H9 (cell line): ENCODE measurements around the gene CLRN3. TPM values are rescaled to one million over a fixed set of nuclear protein-coding genes. Genes with fewer than 3 reads are reported as not detected.

Experiments
- DNase-seq: peaks from one replicate; pipeline ENCODE4 v3.0.0-alpha.2; 2017
- H2AFZ ChIP-seq: one replicate; pipeline ENCODE4 v1.6.1; 2013; ENCODE audit warnings: mild to moderate bottlenecking, low read length, control low read depth, moderate library complexity
- H2AK5ac ChIP-seq: 2 replicates; pipeline ENCODE4 v1.6.1; 2013; ENCODE audit warnings: low read length, control low read depth, mixed read lengths; ENCODE audit not compliant: insufficient read length
- H2BK120ac ChIP-seq: one replicate; pipeline ENCODE4 v1.6.1; 2013; ENCODE audit warnings: low read depth, mild to moderate bottlenecking, low read length, control low read depth, inconsistent platforms; ENCODE audit not compliant: poor library complexity, severe bottlenecking
- H2BK12ac ChIP-seq: 2 replicates; pipeline ENCODE4 v1.6.1; 2013; ENCODE audit warnings: low read length, control low read depth, mixed read lengths, low read depth; ENCODE audit not compliant: insufficient read length
- H2BK15ac ChIP-seq: 2 replicates; pipeline ENCODE4 v1.6.1; 2013; ENCODE audit warnings: low read depth, low read length, control low read depth
- H2BK20ac ChIP-seq: one replicate; pipeline ENCODE4 v1.6.1; 2013; ENCODE audit warnings: low read depth, mild to moderate bottlenecking, low read length, control low read depth, inconsistent platforms; ENCODE audit not compliant: poor library complexity, severe bottlenecking
- H2BK5ac ChIP-seq: 2 replicates; pipeline ENCODE4 v1.6.1; 2013; ENCODE audit warnings: low read length, control low read depth, mixed read lengths; ENCODE audit not compliant: insufficient read length
- H3K14ac ChIP-seq: 2 replicates; pipeline ENCODE4 v1.6.1; 2013; ENCODE audit warnings: low read length, control low read depth; ENCODE audit not compliant: insufficient read depth
- H3K18ac ChIP-seq: 2 replicates; pipeline ENCODE4 v1.6.1; 2013; ENCODE audit warnings: low read depth, mild to moderate bottlenecking, mixed read lengths, low read length, control low read depth; ENCODE audit not compliant: insufficient read length
- H3K23ac ChIP-seq: 2 replicates; pipeline ENCODE4 v1.6.1; 2013; ENCODE audit warnings: low read length, control low read depth, mixed read lengths, low read depth; ENCODE audit not compliant: insufficient read length
- H3K23me2 ChIP-seq: 2 replicates; pipeline ENCODE4 v1.6.1; 2013; ENCODE audit warnings: low read depth, mild to moderate bottlenecking, mixed read lengths, low read length, control low read depth; ENCODE audit not compliant: insufficient read length, poor library complexity, severe bottlenecking
- H3K27ac ChIP-seq: 2 replicates; pipeline ENCODE4 v1.5.1; 2013; ENCODE audit warnings: low read length, control low read depth, mixed read lengths, low read depth; ENCODE audit not compliant: insufficient read length
- H3K27me3 ChIP-seq: 2 replicates; pipeline ENCODE4 v1.6.1; 2013; ENCODE audit warnings: low read length, control low read depth, inconsistent platforms; ENCODE audit not compliant: insufficient read depth
- H3K4ac ChIP-seq: 2 replicates; pipeline ENCODE4 v1.6.1; 2013; ENCODE audit warnings: low read depth, mild to moderate bottlenecking, control low read depth, inconsistent platforms, low read length, moderate library complexity
- H3K4me1 ChIP-seq: 2 replicates; pipeline ENCODE4 v1.6.1; 2013; ENCODE audit warnings: low read length, control low read depth, inconsistent platforms; ENCODE audit not compliant: insufficient read depth
- H3K4me2 ChIP-seq: 2 replicates; pipeline ENCODE4 v1.6.1; 2013; ENCODE audit warnings: low read length, control low read depth, mixed read lengths; ENCODE audit not compliant: insufficient read length, insufficient read depth
- H3K56ac ChIP-seq: 2 replicates; pipeline ENCODE4 v1.6.1; 2013; ENCODE audit warnings: low read depth, mild to moderate bottlenecking, mixed read lengths, low read length, control low read depth; ENCODE audit not compliant: insufficient read length
- H3K79me1 ChIP-seq: 2 replicates; pipeline ENCODE4 v1.6.1; 2013; ENCODE audit warnings: low read depth, mild to moderate bottlenecking, moderate library complexity, low read length, control low read depth, inconsistent platforms; ENCODE audit not compliant: insufficient read depth, poor library complexity, severe bottlenecking
- H3K79me2 ChIP-seq: 2 replicates; pipeline ENCODE4 v1.6.1; 2013; ENCODE audit warnings: low read length, control low read depth, inconsistent platforms; ENCODE audit not compliant: insufficient read depth
- H3K9ac ChIP-seq: 2 replicates; pipeline ENCODE4 v1.6.1; 2013; ENCODE audit warnings: low read length, control low read depth, mixed read lengths; ENCODE audit not compliant: insufficient read length; ENCODE audit errors: extremely low read depth
- H3K9me3 ChIP-seq: one replicate; pipeline ENCODE4 v1.6.1; 2013; ENCODE audit warnings: low read depth, low read length, inconsistent platforms; ENCODE audit not compliant: control insufficient read depth
- H3T11ph ChIP-seq: one replicate; pipeline ENCODE4 v1.6.1; 2013; ENCODE audit warnings: mild to moderate bottlenecking, low read length, control low read depth, inconsistent platforms
- H4K20me1 ChIP-seq: one replicate; pipeline ENCODE4 v1.6.1; 2013; ENCODE audit not compliant: control insufficient read depth, insufficient read length, insufficient read depth
- H4K5ac ChIP-seq: 2 replicates; pipeline ENCODE4 v1.6.1; 2013; ENCODE audit warnings: low read depth, mild to moderate bottlenecking, mixed read lengths, low read length, control low read depth; ENCODE audit not compliant: insufficient read length
- H4K8ac ChIP-seq: replicated peaks from 2 replicates; pipeline ENCODE4 v1.6.1; 2013; ENCODE audit warnings: low read length, control low read depth, mixed read lengths, low read depth; ENCODE audit not compliant: insufficient read length
- H4K91ac ChIP-seq: 2 replicates; pipeline ENCODE4 v1.6.1; 2013; ENCODE audit warnings: low read depth, mild to moderate bottlenecking, moderate library complexity, mixed read lengths, low read length, control low read depth; ENCODE audit not compliant: insufficient read length
- H3K27ac Mint-ChIP-seq, 3 experiments: 2 replicates in 2 of 3; 3 replicates in 1 of 3; pipeline ENCODE4 v1.8.0; 2020 to 2021; ENCODE audit warnings: mixed read lengths in 3 of 3, mild to moderate bottlenecking in 1 of 3, moderate library complexity in 1 of 3
- H3K27me3 Mint-ChIP-seq: 2 replicates; pipeline ENCODE4 v1.8.0; 2021; ENCODE audit warnings: low read depth, mild to moderate bottlenecking, moderate library complexity, mixed read lengths
- H3K36me3 Mint-ChIP-seq, 3 experiments: 2 replicates in 2 of 3; 3 replicates in 1 of 3; pipeline ENCODE4 v1.8.0; 2020 to 2021; ENCODE audit warnings: low read depth in 3 of 3, mixed read lengths in 3 of 3; ENCODE audit not compliant: insufficient read depth in 1 of 3
- H3K4me1 Mint-ChIP-seq, 2 experiments: 2 replicates each; pipeline ENCODE4 v1.8.0; 2020; ENCODE audit warnings: mixed read lengths in 2 of 2
- H3K4me3 Mint-ChIP-seq, 2 experiments: 2 replicates in 1 of 2; 3 replicates in 1 of 2; pipeline ENCODE4 v1.8.0; 2020 to 2021; ENCODE audit warnings: mild to moderate bottlenecking in 2 of 2, mixed read lengths in 2 of 2, moderate library complexity in 1 of 2
- H3K9me3 Mint-ChIP-seq, 2 experiments: 2 replicates in 1 of 2; 3 replicates in 1 of 2; pipeline ENCODE4 v1.8.0; 2020; ENCODE audit warnings: mild to moderate bottlenecking in 2 of 2, mixed read lengths in 2 of 2, moderate library complexity in 1 of 2
- WGBS: extraction: QIAGEN DNeasy Blood & Tissue Kit; methylation state at CpG from one replicate; pipeline ENCODE4 v1.1.7; 2013; ENCODE audit warnings: missing lambda C conversion rate, low lambda C conversion rate, mixed read lengths; ENCODE audit not compliant: insufficient read length; ENCODE audit errors: extremely low coverage; 5-methylcytosine and 5-hydroxymethylcytosine counted together
- total RNA-seq: library from RNA; stranded (reverse); gene quantifications from 2 replicates; pipeline ENCODE4 v1.2.1, GENCODE V29; 2021
- TF ChIP-seq, protein P1 (sequence below): fragments of 200-600 bp; sonication (generic); conservative IDR thresholded peaks from 3 replicates; pipeline ENCODE4 v1.8.0; 2021; ENCODE audit warnings: antibody characterized with exemption, mild to moderate bottlenecking

The CLRN3 gene
- total RNA-seq, 1 experiment from 2014 or later: not detected

DNA sequence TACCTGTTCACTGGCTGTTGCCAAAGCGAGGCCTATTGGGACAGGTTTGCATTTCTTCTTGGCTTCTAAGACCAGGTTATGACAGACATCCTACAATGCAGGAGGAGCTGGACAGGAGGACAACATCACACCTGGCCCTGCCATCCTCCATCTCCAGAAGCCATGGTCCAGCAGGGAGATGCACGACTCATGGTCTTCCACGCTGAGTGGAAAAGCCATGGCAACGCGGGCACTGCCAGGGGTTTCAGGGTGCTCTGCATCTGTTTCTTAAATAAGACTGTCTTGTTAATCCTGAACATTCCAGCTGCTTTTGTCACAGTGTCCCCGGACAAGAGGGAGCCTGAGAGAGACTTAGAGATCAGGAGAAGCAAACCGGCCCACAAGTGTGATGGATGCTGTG, 40.3 kb downstream of the CLRN3 start:
- H3K4me1 Mint-ChIP-seq: peaks cover 7 to 13% of the 10 kb centered on the region in 2 experiments
- H3K4me1 ChIP-seq: no peaks in the 10 kb centered on the region
- no peak for DNase-seq
- H3K27ac Mint-ChIP-seq: no peak overlapping the region
- no peaks in the 10 kb centered on the region for H3K79me1 ChIP-seq
- H3T11ph ChIP-seq: no peak overlapping the region
- H3K14ac ChIP-seq: no peak overlapping the region
- no peak overlapping the region for H3K9ac ChIP-seq
- no peak overlapping the region for H4K8ac ChIP-seq
- peaks cover 25% of the 10 kb centered on the region for H3K27me3 Mint-ChIP-seq
- no peaks in the 10 kb centered on the region for H4K20me1 ChIP-seq
- no peak overlapping the region for H3K18ac ChIP-seq
- H3K9me3 ChIP-seq: no peaks in the 10 kb centered on the region
- H3K79me2 ChIP-seq: no peaks in the 10 kb centered on the region
- H3K27me3 ChIP-seq: no peaks in the 10 kb centered on the region
- no peak overlapping the region for H3K23ac ChIP-seq
- H3K23me2 ChIP-seq: peaks cover 4% of the 10 kb centered on the region
- H2BK12ac ChIP-seq: no peak overlapping the region
- no peak overlapping the region for H4K5ac ChIP-seq
- H2BK15ac ChIP-seq: no peak overlapping the region
- no peak overlapping the region for H3K4ac ChIP-seq
- H3K27ac ChIP-seq: no peak overlapping the region
- no peaks in the 10 kb centered on the region for H3K9me3 Mint-ChIP-seq
- no peak overlapping the region for H4K91ac ChIP-seq
- H2BK120ac ChIP-seq: no peak overlapping the region
- no peak overlapping the region for H3K56ac ChIP-seq
- no peak overlapping the region for H3K4me3 Mint-ChIP-seq
- H3K4me2 ChIP-seq: no peak overlapping the region
- H2BK20ac ChIP-seq: no peak overlapping the region
- H3K36me3 Mint-ChIP-seq: no peaks in the 10 kb centered on the region
- no peak overlapping the region for H2AFZ ChIP-seq
- no peak overlapping the region for H2AK5ac ChIP-seq
- WGBS: no CpG with 5 or more reads among the region's 7 CpGs
- TF ChIP-seq, protein P1, sequence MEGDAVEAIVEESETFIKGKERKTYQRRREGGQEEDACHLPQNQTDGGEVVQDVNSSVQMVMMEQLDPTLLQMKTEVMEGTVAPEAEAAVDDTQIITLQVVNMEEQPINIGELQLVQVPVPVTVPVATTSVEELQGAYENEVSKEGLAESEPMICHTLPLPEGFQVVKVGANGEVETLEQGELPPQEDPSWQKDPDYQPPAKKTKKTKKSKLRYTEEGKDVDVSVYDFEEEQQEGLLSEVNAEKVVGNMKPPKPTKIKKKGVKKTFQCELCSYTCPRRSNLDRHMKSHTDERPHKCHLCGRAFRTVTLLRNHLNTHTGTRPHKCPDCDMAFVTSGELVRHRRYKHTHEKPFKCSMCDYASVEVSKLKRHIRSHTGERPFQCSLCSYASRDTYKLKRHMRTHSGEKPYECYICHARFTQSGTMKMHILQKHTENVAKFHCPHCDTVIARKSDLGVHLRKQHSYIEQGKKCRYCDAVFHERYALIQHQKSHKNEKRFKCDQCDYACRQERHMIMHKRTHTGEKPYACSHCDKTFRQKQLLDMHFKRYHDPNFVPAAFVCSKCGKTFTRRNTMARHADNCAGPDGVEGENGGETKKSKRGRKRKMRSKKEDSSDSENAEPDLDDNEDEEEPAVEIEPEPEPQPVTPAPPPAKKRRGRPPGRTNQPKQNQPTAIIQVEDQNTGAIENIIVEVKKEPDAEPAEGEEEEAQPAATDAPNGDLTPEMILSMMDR: no peak
- H2BK5ac ChIP-seq: no peak overlapping the region
